Embryonic facial prominence (tissue), 1 donor: ENCODE results near the gene PDE3B.
"Not testable (repeated sequence)": the region's sequence is repeated elsewhere in the genome, so short reads cannot be mapped to it uniquely, and the experiment has no call there.

Experiments
- DNase-seq: peaks from one replicate; pipeline ENCODE4 v3.0.0-alpha.2; 2016; ENCODE audit errors: extremely low spot score

The PDE3B gene

DNA sequence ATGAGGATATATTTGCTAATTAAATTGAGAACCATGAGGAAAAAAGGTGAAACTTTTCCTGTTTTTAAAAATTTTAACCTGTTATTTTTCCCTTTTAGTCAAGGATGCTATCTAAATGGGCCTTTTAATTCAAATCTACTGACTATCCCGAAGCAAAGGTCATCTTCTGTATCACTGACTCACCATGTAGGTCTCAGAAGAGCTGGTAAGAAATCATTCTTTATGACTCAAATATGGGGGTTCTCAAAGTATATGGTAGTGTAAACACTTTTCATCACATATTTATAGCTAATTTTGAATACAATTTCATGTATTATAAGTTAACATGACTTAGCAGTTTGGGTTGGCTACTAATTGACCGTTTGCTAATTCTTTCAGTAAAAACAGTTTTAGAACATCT is 160.2 kb downstream of the PDE3B start:
- DNase-seq: no peak

DNA sequence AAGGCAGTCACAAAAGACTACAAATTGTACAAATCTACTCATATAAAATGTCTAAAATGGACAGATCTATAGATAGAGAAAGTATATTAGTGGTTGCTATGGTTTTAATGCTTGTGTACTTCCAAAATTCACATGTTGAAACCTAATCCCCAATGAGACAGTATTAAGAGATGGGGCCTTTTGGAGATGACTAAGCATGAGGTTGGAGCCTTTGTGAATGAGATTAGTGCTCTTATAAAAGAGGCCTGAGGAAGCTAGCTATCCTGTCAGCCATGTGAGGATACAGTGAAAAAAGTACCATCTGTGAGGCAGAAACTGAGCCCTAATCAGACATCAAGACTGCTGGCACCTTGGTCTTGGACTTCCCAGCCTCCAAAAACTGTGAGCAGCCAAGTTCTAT is 165.9 kb downstream of the PDE3B start:
- DNase-seq: no peak

DNA sequence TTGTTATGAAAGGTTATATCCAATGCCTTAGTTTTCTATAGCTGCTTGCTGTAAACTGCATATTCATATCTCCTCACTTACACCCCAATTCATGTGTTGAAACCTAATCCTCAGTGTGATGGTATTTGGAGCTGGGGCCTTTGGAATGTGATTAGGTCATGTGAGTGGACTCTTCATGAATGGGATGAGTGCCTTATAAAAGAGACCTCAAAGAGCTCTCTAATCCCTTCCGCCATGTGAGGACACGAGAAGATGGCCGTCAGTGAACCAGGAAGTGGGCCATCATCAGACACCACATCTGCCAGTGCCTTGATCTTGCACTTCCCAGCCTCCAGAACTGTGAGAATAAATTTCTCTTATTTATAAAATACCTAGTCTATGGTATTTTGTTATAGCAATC is 169.2 kb downstream of the PDE3B start:
- DNase-seq: no peak

DNA sequence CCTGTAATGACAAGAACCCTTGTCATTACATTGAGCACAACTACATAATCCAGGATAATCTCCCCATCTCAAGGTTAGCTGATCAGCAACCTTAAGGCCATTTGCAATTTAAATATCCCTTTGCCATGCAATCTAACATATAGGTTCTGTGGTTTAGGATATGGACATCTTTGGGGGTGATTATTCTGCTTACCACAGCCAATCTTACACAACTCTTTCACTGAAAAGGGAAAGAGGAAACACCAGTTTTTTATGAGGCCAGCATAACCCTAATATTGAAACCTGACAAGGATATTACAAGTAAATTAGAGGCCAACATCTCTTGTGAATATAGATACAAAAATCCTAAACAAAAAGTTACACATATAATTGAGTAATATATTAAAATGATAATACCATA is 169.9 kb downstream of the PDE3B start:
- DNase-seq: no peak

DNA sequence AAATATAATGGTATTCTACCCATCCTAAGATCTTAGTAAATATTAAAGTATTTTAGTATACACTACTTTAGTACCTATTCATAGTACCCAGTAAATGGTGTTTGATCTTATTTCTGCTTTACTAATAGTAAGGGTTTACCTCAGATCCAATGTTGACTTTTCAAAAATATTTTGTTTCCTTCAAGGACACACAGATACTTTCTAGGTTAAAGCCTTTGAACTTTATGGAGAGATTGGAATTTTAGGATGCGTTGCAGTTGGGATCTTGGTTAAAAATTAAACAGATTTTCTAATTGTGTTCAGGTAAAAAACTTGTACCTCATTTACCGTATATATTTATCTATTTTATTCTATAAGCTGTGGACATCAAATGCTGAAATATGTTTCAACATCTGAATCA is 175.2 kb downstream of the PDE3B start:
- DNase-seq: no peak

DNA sequence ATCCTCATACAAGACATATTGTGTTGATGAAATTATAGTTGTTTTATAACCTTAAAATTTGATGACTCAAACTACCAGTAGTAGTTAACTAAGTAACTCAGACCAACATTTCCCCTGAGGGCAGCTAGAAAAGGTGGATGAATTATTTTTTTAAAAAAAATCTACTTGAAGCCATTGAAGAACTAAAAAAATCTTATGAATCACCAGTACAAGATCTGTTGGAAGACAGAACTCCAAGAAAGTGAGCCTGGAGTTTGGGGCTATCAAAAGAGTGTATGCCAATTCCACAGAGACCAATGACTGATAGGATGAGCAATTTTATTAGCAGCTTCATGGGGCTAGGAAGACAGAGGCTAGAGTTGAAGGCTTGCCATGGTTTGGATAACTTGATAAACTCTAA is 176.0 kb downstream of the PDE3B start:
- no peak for DNase-seq

DNA sequence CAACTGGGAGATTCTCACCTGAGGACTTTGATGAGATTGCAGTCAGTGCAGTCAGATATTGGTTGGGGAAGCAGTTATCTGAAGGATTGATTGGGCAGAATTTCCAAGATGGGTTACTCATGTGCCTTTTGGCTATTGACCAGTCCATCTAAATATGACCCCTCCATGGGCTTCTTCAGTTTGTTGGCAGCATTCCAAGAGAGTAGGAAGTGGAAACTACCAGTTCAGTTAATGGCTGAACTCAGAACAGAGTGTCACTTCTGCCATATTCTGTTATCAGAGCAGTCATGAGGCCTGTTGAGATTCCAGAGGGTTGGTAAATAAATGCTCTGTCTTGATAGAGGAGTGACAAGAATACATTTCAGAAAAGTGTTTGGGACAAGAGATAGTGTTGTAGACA is 177.4 kb downstream of the PDE3B start:
- DNase-seq: no peak

DNA sequence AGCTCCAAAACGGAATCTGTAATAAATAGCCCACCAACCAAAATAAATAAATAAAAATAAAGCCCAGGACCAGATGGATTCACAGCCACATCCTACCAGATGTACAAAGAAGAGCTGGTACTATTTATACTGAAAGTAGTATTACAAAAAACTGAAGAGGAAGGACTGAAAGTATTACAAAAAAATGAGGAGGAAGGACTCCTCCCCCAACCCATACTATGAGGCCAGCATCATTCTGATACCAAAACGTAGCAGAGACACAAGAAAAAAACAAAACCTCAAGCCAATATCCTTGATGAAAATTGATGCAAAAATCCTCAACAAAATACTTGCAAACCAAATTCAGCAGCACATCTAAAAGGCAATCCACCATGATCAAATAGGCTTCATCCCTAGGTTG is 183.0 kb downstream of the PDE3B start:
- no peak for DNase-seq

DNA sequence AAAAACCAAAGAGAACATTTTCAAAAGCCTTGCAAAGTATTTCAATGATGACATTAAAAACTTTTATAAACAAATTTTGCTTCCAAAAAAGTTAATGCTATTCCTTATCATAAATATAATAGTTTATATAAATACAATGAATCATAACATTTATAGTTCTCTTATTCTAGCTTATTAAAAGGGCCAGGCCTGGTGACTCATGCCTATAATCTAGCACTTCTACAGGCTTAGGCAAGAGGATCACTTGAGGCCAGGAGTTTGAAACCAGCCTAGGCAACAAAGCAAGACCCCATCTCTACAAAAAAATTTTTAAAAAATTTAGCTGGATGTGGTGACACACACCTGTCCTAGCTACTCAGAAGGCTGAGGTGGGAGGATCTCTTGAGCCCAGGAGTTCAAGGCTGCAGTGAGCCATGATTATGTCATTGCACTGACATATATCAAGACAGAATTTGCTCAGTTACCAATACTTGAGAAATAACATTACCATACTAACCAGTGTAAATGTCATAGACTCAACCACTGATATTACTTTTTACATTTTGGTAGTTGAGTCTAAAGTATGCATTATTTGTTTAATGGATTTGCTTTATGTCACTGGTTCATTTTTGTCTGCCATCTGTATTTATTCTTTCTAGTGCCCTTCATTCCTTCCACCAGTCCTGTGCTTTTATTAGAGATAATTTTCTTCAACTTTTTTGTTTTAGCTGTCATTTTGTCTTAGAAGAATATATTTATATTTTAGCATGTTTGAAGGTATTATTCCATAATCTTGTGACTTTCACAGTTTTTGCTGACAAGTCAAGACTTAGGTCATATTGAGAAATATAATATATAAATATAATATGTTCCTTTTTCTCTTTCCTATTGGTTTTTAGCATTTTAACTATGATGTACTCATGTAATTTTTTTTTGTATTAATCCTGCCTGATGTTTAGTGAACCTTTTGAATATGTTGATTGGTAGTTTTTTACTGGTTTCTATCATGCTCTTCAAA is 192.2 kb downstream of the PDE3B start:
- DNase-seq: no peak

DNA sequence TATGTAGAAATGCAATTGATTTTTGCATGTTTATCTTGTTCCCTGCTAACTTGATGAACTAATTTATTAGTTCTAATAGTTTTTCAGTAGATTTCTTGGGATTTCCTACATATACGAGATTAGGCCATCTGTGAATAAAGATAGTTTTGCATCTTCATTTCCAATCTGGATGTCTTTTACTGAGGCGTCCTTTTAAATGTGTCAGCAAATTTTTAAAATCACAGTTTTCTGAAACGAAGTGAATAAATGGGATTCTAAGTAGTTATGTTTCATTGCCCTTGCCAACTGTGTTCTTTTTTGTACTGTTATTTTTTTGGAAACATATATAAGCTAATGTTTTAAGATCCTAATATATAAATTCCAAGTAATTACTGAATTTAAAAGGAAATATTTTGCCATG is 198.4 kb downstream of the PDE3B start:
- DNase-seq: no peak

DNA sequence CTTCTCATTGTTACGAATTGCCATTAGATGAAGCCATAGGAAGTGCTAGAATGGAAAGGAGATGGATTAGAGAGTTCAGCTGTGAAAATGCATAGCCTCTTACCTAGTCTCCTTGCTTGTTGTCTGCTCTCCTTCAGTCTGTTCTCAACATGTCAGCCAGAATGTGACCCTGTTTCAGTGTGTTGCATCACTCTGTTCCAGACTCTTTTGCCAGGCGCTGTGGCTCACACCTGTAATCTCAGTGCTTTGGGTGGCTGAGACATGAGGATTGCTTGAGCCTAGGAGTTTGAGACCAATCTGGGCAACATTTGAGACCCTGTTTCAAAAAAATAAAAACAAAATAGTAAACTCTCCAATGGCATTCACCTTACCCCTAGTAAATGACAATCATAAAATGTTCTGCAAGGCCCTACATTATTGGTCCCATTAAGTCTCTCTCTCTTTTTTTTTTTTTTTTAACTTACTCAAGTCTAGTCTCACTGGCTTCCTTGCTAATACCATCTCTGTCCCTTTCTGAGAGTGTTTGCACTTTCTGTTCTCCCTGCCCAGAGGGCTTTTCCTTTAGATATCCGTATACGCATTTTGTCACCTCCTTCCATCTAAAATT is 209.1 kb downstream of the PDE3B start:
- no peak for DNase-seq

DNA sequence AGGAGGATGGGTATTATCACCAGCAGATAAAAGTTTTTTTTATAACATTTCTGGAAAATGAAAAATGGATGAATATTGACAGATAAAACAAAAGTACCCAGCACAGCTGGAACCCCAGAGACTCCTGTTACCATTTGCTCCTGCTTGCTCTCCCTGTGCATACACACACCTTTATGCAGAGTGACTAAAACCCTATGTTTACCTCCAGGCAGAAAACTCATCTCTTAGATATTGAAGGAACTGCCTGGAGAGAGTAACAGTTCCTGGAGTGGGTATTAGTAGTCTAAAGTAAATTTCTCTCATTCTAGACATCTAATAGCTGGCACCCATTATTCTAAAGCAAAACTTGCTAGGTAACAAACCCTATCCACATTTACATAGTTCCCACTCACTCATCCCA is 210.5 kb downstream of the PDE3B start:
- DNase-seq: no peak

DNA sequence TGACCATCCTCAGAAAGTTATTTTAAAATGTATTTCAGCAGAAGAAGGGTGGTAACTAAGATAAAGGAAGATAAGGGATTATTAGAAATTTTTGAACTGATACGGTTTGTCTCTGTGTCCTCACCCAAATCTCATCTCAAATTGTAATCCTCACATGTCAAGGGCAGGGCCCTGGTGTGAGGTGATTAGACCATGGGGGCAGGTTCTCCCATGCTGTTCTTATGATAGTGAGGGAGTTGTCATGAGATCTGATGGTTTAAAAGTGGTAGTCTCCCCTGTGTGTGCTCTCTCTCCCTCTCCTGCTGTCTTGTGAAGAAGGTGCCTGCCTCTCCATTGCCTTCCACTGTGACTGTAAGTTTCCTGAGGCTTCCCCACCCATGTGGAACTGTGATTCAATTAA is 212.3 kb downstream of the PDE3B start:
- no peak for DNase-seq

DNA sequence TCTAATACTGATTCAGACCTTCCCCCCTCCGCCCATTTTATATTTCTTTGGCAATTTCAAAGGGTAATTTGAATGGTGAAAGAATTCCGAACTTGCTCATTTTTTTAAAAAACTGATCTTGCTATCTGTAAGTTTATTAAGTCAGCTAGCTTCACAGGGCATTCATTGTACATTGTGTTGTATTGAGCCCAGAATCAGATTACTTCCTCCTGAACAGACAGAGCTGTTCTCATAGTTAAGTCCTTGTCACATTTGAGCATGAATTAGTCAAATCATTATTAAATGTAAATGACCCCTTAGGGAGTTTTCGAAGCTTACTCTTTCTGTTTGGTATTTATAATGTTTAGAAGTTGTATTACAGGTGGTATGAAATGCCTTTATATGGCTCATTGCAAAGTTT is 214.0 kb downstream of the PDE3B start:
- DNase-seq: no peak

DNA sequence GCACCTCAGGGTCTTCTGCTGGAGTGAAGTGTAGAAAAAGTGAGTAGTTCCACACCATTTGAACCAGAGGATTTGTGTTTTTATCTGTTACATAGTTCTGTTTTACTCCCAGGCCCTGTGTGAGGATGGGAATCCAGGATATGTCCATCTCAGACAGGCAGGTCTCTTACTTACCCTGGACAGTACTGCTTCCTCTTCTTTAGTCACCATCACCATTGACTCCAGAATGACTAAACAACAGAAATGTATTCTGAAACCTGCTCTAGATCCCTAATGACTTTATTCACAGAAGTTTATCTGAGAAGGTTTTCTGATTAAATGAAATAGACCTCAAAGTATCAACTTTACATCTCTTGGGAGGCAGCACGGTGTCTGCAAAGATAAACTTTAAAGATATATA is 214.8 kb downstream of the PDE3B start:
- no peak for DNase-seq

DNA sequence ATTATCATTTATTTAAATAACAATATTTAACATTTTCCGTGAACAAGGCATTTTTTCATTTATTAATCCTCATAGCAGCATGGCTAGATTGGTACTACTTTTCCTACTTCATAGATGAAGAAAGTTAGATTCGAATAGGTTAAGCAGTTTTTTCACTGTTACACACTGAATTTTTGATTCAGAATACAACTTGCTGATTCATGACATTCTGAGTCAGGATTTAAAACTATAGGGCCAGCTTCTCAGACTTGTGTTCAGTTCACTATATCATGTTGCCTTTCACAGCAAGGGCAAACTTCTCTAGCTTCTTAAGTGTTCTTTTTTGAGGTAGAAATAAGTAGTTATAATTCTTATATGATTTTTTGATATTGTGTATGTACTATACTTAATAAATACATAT is 216.9 kb downstream of the PDE3B start:
- DNase-seq: no peak

DNA sequence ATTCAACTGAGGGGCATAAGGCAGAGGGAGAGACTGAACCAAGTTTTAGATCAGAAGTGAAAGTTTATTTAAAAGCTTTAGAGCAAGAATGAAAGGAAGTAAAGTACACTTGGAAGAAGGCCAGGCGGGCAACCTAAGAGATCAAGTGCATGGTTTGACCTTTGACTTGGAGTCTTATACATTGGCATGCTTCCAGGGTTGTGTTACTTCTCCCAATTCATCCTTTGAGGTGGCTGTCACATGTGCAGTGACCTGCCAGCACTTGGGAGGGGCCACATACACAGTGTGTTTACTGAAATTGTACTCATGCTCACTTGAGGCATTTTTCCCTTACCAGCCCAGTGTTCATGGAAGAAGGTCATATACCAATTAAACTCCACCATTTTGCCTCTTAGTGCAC is 218.1 kb downstream of the PDE3B start:
- DNase-seq: no peak

DNA sequence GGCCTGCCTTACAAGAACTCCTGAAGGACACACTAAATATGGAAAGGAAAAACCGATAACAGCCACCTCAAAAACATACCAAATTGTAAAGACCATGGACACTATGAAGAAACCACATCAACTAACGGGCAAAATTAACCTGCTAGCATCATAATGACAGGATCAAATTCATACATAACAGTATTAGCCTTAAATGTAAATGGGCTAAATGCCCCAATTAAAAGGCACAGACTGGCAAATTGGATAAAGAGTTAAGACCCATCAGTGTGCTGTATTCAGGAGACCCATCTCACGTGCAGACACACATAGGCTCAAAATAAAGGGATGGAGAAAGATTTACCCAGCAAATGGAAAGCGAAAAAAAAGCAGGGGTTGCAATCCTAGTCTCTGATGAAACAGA is 220.2 kb downstream of the PDE3B start:
- DNase-seq: not testable (repeated sequence)

DNA sequence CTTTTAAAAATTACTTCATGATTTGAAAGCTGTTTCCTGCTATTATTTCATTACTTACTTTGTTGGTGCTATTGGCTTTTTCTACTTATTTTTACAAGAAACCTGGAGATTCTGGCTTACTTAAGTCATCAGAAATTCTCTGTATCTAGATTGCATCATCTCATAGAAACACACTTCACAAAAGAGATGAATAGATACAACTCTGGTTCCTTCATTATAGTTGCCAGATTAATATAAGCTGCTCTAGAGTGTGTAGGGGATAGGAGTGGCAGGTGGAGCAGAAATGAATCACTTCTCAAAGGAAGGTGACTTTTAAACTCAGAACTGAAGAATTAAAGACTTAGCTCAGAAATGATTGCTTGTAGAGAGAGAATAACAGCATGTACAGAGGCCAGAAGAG is 228.4 kb downstream of the PDE3B start:
- no peak for DNase-seq

DNA sequence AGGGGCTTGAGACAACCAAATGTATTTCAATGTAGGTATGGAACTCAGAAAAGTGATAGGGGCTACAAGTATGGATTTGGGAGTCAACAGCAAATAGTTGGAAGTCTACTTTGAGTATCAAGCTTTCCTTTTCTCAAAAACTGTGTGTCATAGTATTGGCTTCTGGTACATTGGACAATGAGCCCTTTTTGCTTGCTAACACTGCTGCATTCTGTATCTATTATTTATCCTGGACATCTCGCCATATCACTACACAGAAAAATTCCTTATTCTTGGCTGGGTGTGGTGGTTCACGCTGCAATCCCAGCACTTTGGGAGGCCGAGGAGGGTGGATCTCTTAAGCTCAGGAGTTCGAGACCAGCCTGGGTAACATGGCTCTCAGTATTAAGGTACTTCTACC is 230.0 kb downstream of the PDE3B start:
- no peak for DNase-seq

DNA sequence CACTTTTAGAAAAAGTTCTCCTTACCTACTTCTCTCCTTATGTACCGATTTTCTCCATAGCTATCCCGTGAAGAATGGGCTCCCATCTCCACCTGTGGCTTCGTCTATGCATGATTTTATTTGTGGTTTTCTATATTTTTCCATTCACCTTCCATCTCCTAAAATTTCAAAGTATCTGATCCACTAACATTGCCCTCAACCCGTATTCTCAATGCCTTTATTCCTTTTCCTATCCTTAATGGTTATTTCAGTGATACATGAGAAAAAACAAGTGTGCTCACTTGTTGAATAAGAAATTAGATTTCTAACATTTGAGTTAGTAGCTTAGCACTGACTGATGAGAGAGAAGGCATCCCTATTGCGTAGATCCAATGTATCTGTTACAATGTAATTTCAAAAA is 231.6 kb downstream of the PDE3B start:
- no peak for DNase-seq

DNA sequence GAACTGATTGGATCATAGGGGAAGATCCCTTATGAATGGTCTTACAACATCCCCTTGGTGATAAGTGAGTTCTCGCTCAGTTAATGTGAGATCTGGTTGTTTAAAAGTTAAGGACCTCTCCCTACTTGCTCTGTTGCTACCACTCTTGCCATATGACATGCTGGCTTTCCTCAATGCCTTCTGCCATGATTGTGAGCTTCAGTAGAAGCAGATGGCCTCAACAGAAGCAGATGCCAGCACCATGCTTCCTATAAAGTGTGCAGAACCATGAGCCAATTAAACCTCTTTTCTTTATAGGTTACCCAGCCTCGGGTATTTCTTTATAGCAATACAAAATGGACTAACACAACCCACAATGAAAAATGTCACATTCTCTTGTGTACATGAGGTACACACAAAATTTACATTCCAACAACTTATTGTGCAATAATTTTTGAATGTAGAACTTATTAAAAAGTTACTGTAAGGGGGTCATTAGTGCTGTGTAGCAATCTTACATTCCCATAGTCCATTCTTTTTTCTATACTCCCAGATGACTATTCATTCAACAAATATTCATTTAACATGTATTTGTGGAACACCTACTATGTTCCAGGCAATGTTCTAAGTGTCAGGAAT is 238.1 kb downstream of the PDE3B start:
- no peak for DNase-seq

DNA sequence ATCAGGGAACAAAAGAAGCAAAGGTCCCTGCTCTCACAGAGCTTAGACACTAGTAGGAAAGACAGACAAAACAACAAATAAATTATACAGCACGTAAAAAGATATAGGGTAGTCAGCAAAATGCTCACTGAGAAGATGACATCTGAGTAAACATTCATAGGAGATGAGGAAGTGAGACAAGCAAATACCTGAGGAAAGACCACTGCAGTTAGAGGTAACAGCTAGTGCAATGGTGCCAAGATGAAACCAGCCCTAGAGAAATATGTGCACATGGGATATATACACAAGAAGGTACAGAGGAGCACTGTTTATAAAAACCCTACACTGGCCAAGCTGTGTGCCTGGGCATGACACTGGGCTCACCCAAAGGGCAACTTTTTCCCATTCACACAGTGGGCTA is 238.6 kb downstream of the PDE3B start:
- DNase-seq: no peak
